ENCODE data around the gene CLIP4.

CLIP4 gene

GRCh38 chr2:29219374-29219773 is 104.2 kb downstream of the CLIP4 start:
- Histone ChIP-seq H3K36me3 (ENCODE audit: control insufficient read depth, insufficient read depth, low read length) (no peaks in the 10 kb centered on the region), H3K4me1 (no peaks in the 10 kb centered on the region), H3K9me3 (ENCODE audit: control insufficient read depth, low read length) (no peaks in the 10 kb centered on the region), H3K27me3 (ENCODE audit: control insufficient read depth, insufficient read depth, low read length) (no peaks in the 10 kb centered on the region), H3K79me2 (no peaks in the 10 kb centered on the region), H2AFZ (no peak overlapping the region), H3K4me3 (ENCODE audit: low read depth, low read length) (no peak overlapping the region), H3K9ac (no peak overlapping the region), H3K27ac (no peak overlapping the region), H3K4me2 (ENCODE audit: low read length) (no peak overlapping the region)
- TF ChIP-seq CTCF (IDR thresholded peaks at IDR 0.05), result no peak

GRCh38 chr2:29220506-29221270 is 105.5 kb downstream of the CLIP4 start:
- H2AFZ ChIP-seq, result no peak overlapping the region
- H3K79me2 ChIP-seq, result no peaks in the 10 kb centered on the region
- H3K9ac ChIP-seq, result no peak overlapping the region
- H3K4me2 ChIP-seq (ENCODE audit: low read length), result no peak overlapping the region
- no peaks in the 10 kb centered on the region for H3K36me3 ChIP-seq (ENCODE audit: control insufficient read depth, insufficient read depth, low read length)
- no peak overlapping the region for H3K4me3 ChIP-seq (ENCODE audit: low read depth, low read length)
- no peaks in the 10 kb centered on the region for H3K9me3 ChIP-seq (ENCODE audit: control insufficient read depth, low read length)
- H3K27me3 ChIP-seq (ENCODE audit: control insufficient read depth, insufficient read depth, low read length), result no peaks in the 10 kb centered on the region
- no peak for TF ChIP-seq CTCF (IDR thresholded peaks at IDR 0.05)
- H3K27ac ChIP-seq, result no peak overlapping the region
- H3K4me1 ChIP-seq, result no peaks in the 10 kb centered on the region

DNA sequence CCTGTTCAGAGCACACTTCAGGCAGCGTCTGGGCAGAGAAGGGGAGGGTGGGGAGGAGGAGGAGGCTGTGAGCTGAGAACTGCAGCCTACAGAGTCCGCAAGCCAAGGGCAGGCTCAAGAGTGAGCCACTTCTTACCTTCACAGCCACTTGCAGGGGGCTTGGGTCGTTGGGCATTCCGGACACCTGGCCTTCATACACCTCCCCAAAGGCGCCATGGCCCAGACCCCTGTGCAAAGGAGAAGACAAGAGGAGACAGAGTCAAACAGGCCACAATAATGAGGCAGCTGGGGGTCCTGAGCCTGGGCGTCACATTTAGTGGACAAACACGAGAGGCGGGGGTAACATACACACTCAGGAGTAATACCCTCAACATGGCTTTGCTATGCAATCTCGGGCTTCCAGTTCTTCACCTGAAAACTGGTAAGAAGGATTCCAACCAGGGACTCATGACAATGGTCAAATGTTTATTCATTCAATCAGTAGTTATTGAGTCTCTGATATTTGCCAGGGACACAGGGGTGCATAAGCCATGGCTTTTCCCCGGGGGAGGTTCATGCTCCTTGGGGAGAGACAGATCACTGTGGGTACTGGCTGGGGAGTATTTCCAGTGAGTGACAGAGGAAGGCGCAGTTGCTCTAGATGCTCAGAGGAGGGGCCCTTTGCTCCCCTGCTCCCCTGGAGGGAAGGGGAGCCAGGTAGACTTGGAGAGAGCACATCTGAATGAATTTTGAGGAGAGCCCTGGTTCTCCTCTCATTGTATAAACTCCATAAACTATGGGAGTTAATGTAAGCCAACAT is 107.4 kb downstream of the CLIP4 start:
- Histone ChIP-seq H3K79me2 (no peaks in the 10 kb centered on the region), H3K9ac (no peak overlapping the region), H3K27ac (no peak overlapping the region), H3K4me2 (ENCODE audit: low read length) (no peak overlapping the region), H3K4me1 (no peaks in the 10 kb centered on the region), H2AFZ (no peak overlapping the region), H3K27me3 (ENCODE audit: control insufficient read depth, insufficient read depth, low read length) (no peaks in the 10 kb centered on the region), H3K9me3 (ENCODE audit: control insufficient read depth, low read length) (no peaks in the 10 kb centered on the region), H3K4me3 (ENCODE audit: low read depth, low read length) (no peak overlapping the region), H3K36me3 (ENCODE audit: control insufficient read depth, insufficient read depth, low read length) (no peaks in the 10 kb centered on the region)
- TF ChIP-seq CTCF (IDR thresholded peaks at IDR 0.05), result no peak

GRCh38 chr2:29223257-29223656 is 108.0 kb downstream of the CLIP4 start:
- H3K27ac ChIP-seq, result no peak overlapping the region

More at GRCh38 chr2:29223257-29223656, 108.0 kb downstream of the CLIP4 start:
- Histone ChIP-seq H3K9ac (no peak overlapping the region), H3K36me3 (ENCODE audit: control insufficient read depth, insufficient read depth, low read length) (no peaks in the 10 kb centered on the region), H3K4me3 (ENCODE audit: low read depth, low read length) (no peak overlapping the region), H3K9me3 (ENCODE audit: control insufficient read depth, low read length) (no peaks in the 10 kb centered on the region), H2AFZ (no peak overlapping the region), H3K4me1 (no peaks in the 10 kb centered on the region), H3K79me2 (no peaks in the 10 kb centered on the region), H3K4me2 (ENCODE audit: low read length) (no peak overlapping the region), H3K27me3 (ENCODE audit: control insufficient read depth, insufficient read depth, low read length) (no peaks in the 10 kb centered on the region)
- TF ChIP-seq CTCF (IDR thresholded peaks at IDR 0.05), result no peak

All from parathyroid adenoma (tissue), 2 donors.